SK-N-DZ (cell line): ENCODE measurements around the gene CGB5.
"Not testable (repeated sequence)": the region's sequence is repeated elsewhere in the genome, so short reads cannot be mapped to it uniquely, and the experiment has no call there.

Experiments
- DNase-seq: peaks from one replicate; pipeline ENCODE4 v3.0.0-alpha.2; 2015; ENCODE audit warnings: low spot score

The CGB5 gene

GRCh38 chr19:49056902-49057596 is 13.4 kb downstream of the CGB5 start:
- DNase-seq = not testable (repeated sequence)

GRCh38 chr19:49057636-49058234 is 14.1 kb downstream of the CGB5 start, which contains the start of gene CGB7:
CGB7 (minus strand) TSS chr19:49057749; CDS start chr19:49055375, 2,374 bp downstream.
- peak; percentile 46 for DNase-seq

DNA sequence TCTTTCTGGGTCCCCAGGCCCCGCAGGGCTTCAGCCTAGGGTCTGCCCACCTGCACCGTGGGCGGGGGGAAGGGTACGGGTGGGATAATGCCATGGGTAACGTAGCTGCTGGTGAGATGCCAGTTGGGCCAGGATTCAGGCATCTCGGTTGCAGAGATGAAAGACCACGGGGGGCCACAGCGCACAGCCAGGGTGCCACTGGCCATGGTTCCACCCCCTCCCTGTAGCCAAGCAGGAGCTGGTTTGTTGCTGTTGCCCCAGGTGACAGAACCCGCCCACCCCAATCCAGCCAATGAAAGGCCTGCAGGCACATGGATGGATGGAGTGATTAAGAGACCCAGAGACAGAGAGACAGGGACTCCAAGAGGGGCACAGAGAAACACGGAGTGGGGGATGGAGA is 14.9 kb downstream of the CGB5 start:
- no peak for DNase-seq

- no peak for DNase-seq
Observed at GRCh38 chr19:49059053-49059452, 15.4 kb downstream of the CGB5 start.

- DNase-seq = no peak
Observed at GRCh38 chr19:49061000-49061399, 17.4 kb downstream of the CGB5 start.

DNA sequence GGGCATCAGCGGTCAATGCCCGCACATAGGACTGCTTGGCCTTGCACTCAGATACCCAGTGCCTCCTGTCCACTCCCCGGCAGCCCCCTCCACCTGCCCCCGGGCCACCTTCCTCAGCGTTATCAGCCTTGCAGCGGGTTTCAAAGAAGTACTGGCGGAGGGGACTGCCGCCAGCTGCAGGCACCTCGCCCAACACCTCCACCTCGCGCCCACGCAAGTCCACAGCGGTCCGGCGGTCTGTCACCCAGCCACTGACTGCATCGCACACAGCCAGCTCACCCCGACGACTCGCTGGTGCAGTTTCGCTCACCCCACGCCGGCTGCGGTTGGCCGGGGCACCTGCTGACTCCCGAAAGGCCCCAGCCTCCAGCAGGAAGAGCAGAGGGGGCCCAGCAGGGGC is 17.8 kb downstream of the CGB5 start:
- no peak for DNase-seq

DNA sequence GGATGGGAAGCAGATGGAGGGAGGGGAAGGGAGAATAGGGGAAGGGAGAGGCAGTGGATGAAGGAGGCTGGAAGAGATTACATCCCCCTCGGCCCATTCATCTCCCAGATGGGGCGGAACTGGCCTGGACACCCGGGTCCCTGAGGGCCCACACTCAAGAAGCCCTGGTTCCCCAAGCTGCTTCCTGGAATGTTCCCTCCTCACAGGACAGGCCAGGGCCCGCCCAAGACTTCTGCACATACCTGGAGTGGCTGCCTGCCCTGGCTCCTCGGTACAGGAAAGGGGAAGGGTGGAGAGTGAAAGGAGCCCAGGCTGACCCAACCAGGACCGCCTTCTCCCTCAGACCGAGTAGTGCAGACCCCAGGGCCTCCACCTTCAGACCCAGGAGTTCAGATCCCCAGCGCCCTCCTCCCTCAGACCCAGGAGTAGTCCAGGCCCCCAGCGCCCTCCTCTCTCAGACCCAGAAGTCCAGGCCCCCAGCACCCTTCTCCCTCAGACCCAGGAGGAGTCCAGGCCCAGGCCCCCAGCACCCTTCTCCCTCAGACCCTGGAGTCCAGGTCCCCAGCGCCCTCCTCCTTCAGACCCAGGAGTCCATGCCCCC is 20.5 kb downstream of the CGB5 start:
- no peak for DNase-seq

- DNase-seq = peak; percentile 30
Observed at GRCh38 chr19:49064768-49065611, 21.3 kb downstream of the CGB5 start, which contains the start of gene NTF4. NTF4 (minus strand) TSS chr19:49064818; CDS start chr19:49061997, 2,821 bp downstream.

GRCh38 chr19:49065905-49066512 is 22.4 kb downstream of the CGB5 start:
- DNase-seq = no peak

- DNase-seq = no peak
Observed at GRCh38 chr19:49067554-49067953, 23.9 kb downstream of the CGB5 start.

DNA sequence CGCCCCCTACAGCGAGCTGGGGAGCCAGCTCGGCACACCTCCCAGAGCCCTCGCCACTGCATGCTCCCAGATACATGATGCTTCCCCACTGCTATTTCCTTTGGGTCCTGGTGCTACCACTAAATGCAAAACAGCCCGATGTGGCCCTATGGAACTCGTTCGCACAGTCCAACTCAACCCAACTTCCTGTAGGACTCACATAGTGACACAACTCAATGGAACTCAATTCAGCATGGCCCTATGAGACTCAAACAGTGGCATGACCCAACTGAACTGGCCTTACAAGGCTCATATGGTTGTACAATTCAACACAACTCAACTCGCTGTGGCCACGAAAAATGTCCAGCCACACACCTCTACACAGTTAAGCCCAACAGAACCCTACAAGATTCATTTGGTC is 25.4 kb downstream of the CGB5 start:
- DNase-seq = no peak

DNA sequence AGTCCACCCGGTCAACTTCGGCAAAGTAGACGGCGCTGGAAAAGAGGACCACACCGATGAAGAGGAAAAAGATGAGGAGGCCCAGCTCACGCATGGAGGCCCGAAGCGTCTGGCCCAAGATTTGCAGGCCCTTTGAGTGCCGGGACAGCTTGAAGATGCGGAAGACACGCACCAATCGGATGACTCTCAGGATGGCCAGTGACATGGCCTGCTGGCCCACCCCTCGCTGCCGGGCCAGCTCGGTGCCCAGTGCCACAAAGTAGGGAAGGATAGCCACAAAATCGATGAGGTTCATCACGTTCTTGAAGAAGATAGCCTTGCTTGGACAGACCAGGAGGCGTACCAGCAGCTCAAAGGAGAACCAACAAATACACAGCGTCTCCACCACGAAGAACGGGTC is 26.8 kb downstream of the CGB5 start:
- DNase-seq = no peak

- no peak for DNase-seq
Observed at GRCh38 chr19:49071860-49072547, 28.4 kb downstream of the CGB5 start.

- no peak for DNase-seq
Observed at GRCh38 chr19:49073514-49074378, 30.1 kb downstream of the CGB5 start.

GRCh38 chr19:49074869-49075268 is 31.2 kb downstream of the CGB5 start:
- not testable (repeated sequence) for DNase-seq

DNA sequence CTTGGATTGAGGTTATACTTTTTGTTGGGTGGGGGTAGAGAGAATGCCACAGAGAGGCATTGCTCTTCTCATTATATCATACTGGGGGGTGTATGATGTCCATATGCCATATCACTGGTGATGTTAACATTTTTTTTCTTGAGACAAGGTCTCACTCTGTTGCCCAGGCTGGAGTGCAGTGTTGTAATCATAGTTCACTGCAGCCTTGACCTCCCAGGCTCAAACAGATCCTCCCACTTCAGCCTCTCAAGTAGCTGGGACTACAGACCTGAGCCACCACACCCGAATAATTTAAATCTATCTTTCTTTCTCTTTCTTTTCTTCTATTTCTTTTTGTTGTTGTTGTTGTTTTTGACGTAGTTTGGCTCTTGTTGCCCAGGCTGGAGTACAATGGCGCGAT is 36.7 kb downstream of the CGB5 start:
- DNase-seq = no peak

DNA sequence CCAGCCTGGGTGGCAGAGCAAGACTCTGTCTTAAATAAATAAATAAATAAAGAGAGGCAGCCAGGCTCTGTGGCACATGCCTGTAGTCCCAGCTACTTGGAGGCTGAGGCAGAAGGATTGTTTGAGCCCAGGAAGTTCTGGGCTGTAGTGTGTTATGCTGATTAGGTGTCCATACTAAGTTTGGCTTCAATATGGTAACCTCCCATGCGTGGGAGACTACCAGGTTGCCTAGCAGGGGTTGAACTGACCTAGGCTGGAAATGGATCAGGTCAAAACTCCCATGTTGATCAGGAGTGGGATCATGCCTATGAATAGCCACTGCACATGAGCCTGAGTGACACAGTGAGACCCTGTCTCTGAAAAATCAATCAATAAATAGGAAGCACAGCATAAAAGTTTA is 37.6 kb downstream of the CGB5 start:
- DNase-seq = no peak

DNA sequence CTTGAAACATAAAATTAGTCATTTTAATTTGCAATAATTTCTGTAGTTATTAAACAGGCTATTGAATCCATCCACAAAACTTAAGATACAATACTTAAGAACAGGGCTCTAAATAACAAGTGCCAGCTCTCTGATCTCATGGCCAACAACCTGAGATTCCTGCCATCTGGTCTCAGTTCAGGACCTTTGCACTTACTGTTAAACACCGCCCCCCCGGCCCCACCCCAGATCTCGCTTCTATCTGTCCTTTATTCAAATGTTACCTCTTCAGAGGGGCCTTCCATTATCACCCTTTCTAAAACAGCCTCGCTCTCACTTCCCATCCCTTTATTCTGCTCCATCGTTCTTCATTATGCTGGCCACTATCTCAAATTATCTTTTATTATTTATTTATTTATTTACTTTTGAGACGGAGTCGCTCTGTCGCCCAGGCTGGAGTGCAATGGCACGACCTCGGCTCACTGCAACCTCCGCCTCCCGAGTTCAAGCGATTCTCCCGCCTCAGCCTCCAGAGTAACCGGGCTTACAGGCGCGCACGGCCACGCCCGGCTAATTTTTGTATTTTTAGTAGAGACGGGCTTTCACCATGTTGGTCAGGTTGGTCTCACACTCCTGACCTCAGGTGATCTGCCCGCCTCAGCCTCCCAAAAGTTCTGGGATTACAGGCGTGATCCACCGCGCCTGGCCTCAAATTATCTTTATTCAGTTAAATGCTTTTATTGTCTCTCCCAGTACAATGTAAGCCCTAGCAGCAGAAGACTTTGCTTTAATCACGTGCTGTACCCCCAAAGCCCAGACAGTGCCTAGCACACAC is 40.8 kb downstream of the CGB5 start:
- no peak for DNase-seq
